NCI-H345 treated with DMSO at 0.1 percent for 48 hours (cell line): ENCODE data around the gene CDC20B.
A peak's percentile ranks its signal among the peaks of the same experiment; 100 is the strongest.
"Not testable (repeated sequence)": the region's sequence is repeated elsewhere in the genome, so short reads cannot be mapped to it uniquely, and the experiment has no call there.

Experiments
- DNase-seq: peaks from one replicate; lab custom pipeline; 2025; ENCODE audit not compliant: unreplicated experiment; lab: John Stamatoyannopoulos, UW

The CDC20B gene

GRCh38 chr5:55104946-55105701, 67.9 kb downstream of the CDC20B start:
- DNase-seq = no peak

- no peak for DNase-seq
Observed at GRCh38 chr5:55104036-55104772, 68.8 kb downstream of the CDC20B start.

DNA sequence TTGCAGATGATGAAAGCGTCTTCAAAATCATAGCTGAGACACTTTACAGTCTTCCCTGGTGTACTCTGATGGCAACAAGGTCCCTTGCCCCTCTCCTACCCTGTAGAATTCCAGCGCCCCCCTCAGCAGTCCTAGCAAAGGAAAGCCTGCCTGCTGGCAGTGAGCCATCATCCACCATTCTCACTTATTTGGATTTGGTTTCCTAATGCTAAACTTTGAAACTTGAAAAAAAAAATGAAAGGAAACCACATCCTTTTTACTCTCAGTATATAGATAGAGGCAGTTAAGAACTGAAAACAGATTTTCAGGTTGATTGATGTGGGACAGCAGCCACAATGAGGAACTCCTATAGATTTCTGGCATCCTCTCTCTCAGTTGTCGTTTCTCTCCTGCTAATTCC, 70.6 kb downstream of the CDC20B start, which contains the start of gene GZMA:
Gene GZMA, plus strand, starts transcription at position 299 of the 400 bp plus-strand sequence. Its CDS starts 37 bp downstream, at position 336.
- no peak for DNase-seq

GRCh38 chr5:55101556-55102276, 71.3 kb downstream of the CDC20B start:
- DNase-seq = no peak

DNA sequence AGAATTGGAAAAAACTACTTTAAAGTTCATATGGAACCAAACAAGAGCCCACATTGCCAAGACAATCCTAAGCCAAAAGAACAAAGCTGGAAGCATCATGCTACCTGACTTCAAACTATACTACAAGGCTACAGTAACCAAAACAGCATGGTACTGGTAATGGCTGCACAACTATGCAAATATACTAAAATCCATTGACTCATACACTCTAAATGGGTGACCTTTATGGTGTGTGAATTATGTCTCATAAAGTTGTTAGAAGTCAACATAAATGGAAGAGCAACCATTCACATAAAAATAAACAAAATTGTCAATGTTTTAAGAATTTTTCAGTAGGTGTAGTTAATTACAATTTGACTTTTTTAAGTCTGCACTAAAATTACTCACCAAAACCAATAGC, 71.8 kb downstream of the CDC20B start:
- DNase-seq = not testable (repeated sequence)

DNA sequence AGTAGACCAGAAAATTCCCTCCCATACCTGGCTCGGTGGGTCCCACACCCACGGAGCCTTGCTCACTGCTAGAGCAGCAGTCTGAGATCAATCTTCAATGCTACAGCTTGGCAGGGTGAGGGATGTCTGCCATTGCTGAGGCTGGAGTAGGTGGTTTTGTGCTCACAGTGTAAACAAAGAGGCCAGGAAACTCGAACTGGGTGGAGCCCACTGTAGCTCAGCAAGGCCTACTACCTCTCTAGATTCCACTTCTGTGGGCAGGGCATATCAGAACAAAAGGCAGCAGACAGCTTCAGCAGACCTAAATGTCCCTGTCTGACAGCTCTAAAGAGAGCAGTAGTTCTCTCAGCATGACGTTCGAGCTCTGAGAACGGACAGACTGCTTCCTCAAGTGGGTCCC, 76.1 kb downstream of the CDC20B start:
- peak; percentile 17 for DNase-seq

GRCh38 chr5:55096182-55096581, 76.8 kb downstream of the CDC20B start:
- no peak for DNase-seq

GRCh38 chr5:55091011-55091410, 82.0 kb downstream of the CDC20B start:
- not testable (repeated sequence) for DNase-seq

DNA sequence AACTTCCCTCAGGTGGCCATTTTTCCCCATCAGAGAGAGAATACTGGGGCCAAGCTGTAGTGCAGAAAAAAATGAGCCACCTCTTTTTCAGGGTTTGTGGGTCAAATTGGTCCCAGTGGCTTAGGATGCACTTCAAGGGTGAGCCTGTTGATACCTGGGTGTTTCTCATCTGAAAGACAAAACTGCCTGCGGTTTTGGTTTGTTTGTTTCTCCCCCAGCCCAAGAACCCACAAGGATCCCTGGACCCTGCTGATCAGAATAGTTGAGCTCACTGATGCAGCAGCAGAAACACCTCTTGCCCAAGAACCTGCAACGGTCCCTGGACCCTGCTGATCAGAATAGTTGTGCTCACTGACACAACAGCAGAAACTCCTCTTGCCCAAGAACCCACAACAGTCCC, 83.7 kb downstream of the CDC20B start:
- DNase-seq = not testable (repeated sequence)

DNA sequence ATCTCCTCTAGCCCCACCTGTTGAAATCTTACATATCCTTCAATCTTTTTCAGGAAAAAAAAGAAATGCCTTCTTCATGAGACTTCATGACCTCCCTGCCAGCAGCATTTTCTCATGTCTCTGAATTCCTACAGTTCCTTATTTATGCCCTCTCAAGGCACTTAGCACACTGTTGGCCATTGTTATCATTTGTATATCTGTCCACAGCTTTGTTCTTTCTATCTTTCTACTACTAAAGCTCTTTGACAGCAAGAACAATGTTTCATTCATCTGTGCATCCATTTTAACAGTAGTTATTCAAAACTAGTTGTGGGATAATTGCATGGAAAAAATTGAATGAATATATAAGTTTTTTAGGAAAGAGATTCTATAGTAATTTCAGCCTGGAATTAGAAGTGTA, 91.4 kb downstream of the CDC20B start:
- no peak for DNase-seq

GRCh38 chr5:55073211-55073610, 99.8 kb downstream of the CDC20B start:
- DNase-seq = no peak

DNA sequence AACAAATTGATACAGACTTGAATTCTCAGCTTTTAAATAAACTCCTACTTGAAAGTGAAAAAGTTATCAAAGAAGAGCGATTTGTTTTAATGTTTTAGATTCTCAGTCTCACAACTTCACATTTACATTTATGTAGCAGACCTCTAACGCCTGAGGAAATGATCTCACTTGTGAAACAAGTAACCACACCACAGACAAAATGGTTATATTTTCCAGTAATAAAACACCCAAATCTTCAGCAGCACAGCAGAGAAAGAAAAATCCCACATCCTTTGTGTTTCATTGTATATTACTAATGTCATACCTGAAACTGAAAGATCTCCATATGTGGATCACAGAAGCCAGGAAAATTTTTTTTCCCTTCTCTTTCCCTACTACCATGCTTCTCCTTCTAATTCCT, 100.3 kb downstream of the CDC20B start:
- no peak for DNase-seq

DNA sequence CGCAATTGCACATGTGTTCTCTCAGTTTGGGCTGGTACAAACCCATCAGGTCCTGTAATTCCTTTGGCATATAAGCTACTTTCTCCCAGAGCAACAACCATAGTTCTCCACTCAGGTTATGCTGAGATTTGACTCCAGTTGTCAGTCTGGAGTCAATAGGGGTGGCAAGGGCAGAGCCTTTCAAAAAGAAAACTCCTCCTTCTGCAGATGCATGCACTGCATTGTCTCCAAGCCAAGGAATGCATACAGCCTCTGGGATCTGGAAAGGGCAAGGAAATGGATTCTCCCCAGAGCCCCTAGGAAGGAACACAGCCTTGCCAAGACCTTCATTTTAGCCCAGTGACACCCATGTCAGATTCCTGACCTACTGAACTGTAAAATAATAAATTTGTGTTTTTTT, 101.6 kb downstream of the CDC20B start:
- no peak for DNase-seq

DNA sequence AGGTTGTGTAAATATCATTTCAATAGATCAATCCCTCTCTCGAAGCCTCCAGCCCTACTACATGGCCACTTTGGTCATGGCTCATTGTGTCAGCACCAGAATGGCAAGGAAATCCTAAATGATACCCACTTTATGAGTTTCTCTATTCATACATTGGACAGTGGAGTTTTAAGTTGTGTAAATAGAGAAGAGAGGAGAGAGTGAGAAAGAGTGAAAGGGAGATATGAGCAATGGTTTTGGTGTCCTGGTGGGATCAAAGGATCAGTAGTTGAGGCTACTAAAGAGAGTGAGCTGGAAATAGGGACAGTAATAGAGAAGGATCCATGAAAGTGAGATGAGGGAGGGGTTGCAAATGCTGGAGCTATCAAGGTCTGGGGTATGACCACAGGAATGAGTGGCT, 102.0 kb downstream of the CDC20B start:
- DNase-seq = no peak

DNA sequence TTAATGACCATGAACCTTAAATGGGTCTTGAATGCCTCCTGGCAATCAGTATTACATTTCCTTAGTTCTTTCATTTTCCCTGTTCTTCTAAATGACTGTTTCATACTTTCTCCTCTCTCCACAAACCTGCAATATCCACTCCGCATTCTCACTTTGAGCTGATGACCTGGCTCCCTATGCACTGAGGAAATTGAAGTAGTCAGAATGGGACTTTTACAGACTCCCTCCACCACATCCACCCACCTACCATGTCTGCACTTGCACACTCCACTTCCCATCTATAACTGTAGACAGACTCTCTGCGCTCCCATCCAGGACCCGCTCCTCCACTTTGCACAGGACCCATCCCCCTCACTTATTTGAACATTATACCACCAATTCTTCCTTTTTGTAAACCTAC, 106.7 kb downstream of the CDC20B start:
- DNase-seq = no peak

DNA sequence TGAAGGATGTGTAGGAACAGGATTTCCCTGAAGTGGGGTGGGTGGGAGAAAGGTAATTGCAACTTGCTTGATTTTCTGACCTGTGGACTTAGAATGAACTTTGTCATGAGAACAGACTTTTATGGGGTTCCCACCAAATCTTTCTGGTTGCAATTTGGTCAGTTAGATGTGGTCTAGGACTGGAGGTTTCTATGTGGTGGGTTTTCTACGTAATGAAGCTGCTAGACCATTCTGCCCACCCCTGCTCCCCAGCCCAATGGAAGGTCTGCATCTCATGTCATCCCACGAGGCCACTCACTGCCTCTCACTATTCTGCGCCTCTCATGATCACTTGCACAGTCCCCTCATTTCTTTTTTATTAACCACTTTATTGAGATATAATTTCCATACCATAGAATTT, 108.5 kb downstream of the CDC20B start:
- DNase-seq = no peak

- no peak for DNase-seq
Observed at GRCh38 chr5:55063899-55064298, 109.1 kb downstream of the CDC20B start.

GRCh38 chr5:55063220-55063863, 109.6 kb downstream of the CDC20B start:
- no peak for DNase-seq
